Measurements from ENCODE around the gene CHD9. TPM values are rescaled to one million over a fixed set of nuclear protein-coding genes. Genes with fewer than 3 reads are reported as not detected.
A peak's percentile ranks its signal among the peaks of the same experiment; 100 is the strongest.

CHD9 gene
- total RNA-seq, 4 donors from 2014 or later: 24.5 to 84.0 (median 48.2) TPM

- Histone ChIP-seq H3K27me3 (no peaks in the 10 kb centered on the region), H3K4me1 (no peaks in the 10 kb centered on the region), H3K4me3 (no peak overlapping the region), H3K9me3 (no peaks in the 10 kb centered on the region), H3K27ac (peak overlapping the region in 1 of 4 donors; percentile 8), H3K36me3 (peaks cover 6 to 79% of the 10 kb centered on the region in 2 donors)
- in situ Hi-C loops (cut with MboI; ENCODE audit: low sequenced_read_pairs in 4 of 4): no loop called here
- ATAC-seq (no peak), DNase-seq (no peak)
- TF ChIP-seq POLR2A (IDR thresholded peaks at IDR 0.05) (no peak), CTCF (IDR thresholded peaks at IDR 0.05 in 4 of 5, conservative IDR thresholded peaks at IDR 0.05 in 1 of 5) (no peak)
- intact Hi-C loops (cut with DNase I; ENCODE audit: low total_unique reads): no loop called here
Observed at GRCh38 chr16:53291757-53292392, 237.1 kb downstream of the CHD9 start.

GRCh38 chr16:53297477-53297876, 242.7 kb downstream of the CHD9 start:
- H3K9me3 ChIP-seq: no peaks in the 10 kb centered on the region
- H3K36me3 ChIP-seq: peaks cover 9 to 76% of the 10 kb centered on the region in 2 donors
- DNase-seq (no peak), ATAC-seq (no peak)
- in situ Hi-C loops (cut with MboI; ENCODE audit: low sequenced_read_pairs in 4 of 4) (no loop called here), intact Hi-C loops (cut with DNase I; ENCODE audit: low total_unique reads) (no loop called here)
- no peak overlapping the region for H3K27ac ChIP-seq
- no peaks in the 10 kb centered on the region for H3K4me1 ChIP-seq
- H3K27me3 ChIP-seq: no peaks in the 10 kb centered on the region
- no peak overlapping the region for H3K4me3 ChIP-seq
- TF ChIP-seq CTCF (IDR thresholded peaks at IDR 0.05 in 4 of 5, conservative IDR thresholded peaks at IDR 0.05 in 1 of 5) (no peak), POLR2A (IDR thresholded peaks at IDR 0.05) (no peak)

- Histone ChIP-seq H3K4me3 (no peak overlapping the region), H3K27ac (no peak overlapping the region), H3K36me3 (peaks cover 4 to 73% of the 10 kb centered on the region in 2 donors), H3K4me1 (peaks cover 0 to 6% of the 10 kb centered on the region in 2 donors), H3K27me3 (no peaks in the 10 kb centered on the region), H3K9me3 (no peaks in the 10 kb centered on the region)
- TF ChIP-seq CTCF (IDR thresholded peaks at IDR 0.05 in 4 of 5, conservative IDR thresholded peaks at IDR 0.05 in 1 of 5): no peak
- TF ChIP-seq POLR2A (IDR thresholded peaks at IDR 0.05): no peak
- DNase-seq (no peak), ATAC-seq (no peak)
- intact Hi-C loops (cut with DNase I; ENCODE audit: low total_unique reads): loop anchor here (10.0 kb wide), 1 partner anchor 70 kb away; no protein-coding TSS in a partner anchor
- in situ Hi-C loops (cut with MboI; ENCODE audit: low sequenced_read_pairs in 4 of 4): loop anchor here in 1 of 4 donors (25.0 kb wide), 1 partner anchor 158 kb away; no protein-coding TSS in a partner anchor
Observed at GRCh38 chr16:53304334-53304733, 249.5 kb downstream of the CHD9 start.

GRCh38 chr16:53305743-53306142, 251.0 kb downstream of the CHD9 start:
- Histone ChIP-seq H3K4me1 (peaks cover 0 to 6% of the 10 kb centered on the region in 2 donors), H3K27me3 (no peaks in the 10 kb centered on the region), H3K9me3 (no peaks in the 10 kb centered on the region), H3K27ac (no peak overlapping the region), H3K4me3 (no peak overlapping the region), H3K36me3 (peaks cover 4 to 73% of the 10 kb centered on the region in 2 donors)
- ATAC-seq (peak; percentile 70 to 74), DNase-seq (no peak)
- intact Hi-C loops (cut with DNase I; ENCODE audit: low total_unique reads): loop anchor here (10.0 kb wide), 1 partner anchor 71 kb away; no protein-coding TSS in a partner anchor
- in situ Hi-C loops (cut with MboI; ENCODE audit: low sequenced_read_pairs in 4 of 4): loop anchor here in 1 of 4 donors (25.0 kb wide), 1 partner anchor 157 kb away; no protein-coding TSS in a partner anchor
- TF ChIP-seq CTCF (IDR thresholded peaks at IDR 0.05 in 4 of 5, conservative IDR thresholded peaks at IDR 0.05 in 1 of 5) (no peak), POLR2A (IDR thresholded peaks at IDR 0.05) (no peak)

Measured in gastrocnemius medialis (tissue), 4 donors.